Stimulated activated CD8-positive, alpha-beta memory T cell treated with anti-CD3 and anti-CD28 coated beads, Interleukin-4, amount 100 ng/mL, for 4 hours (primary cell): ENCODE data around the gene HPCAL1.

Source experiments
- DNase-seq, 2 donors: peaks; one replicate each; pipeline ENCODE4 v3.0.0-alpha.2; 2020; ENCODE audit warnings: low read depth in 2 of 2, low spot score in 1 of 2

Gene HPCAL1

DNA sequence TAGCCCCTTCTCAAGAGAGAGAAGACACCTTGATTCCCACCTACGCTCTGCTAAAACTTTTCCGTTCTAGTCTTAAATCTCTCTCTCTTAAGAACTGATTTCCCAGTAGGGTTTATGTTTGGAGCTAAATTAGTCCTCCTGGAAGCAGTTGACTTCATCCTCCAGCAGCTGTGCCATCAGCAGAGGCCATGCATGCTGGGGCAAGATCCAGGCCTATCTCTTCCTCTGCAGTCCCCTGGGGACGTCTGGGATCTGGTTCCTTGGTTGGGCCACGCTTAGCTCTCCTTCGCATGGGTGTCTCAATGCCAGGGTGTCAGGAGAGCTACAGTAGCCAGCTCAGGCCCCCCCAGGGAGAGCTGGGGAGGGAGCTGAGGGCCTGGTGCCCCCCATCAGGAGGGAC is 49.7 kb downstream of the HPCAL1 start:
- DNase-seq: no peak

DNA sequence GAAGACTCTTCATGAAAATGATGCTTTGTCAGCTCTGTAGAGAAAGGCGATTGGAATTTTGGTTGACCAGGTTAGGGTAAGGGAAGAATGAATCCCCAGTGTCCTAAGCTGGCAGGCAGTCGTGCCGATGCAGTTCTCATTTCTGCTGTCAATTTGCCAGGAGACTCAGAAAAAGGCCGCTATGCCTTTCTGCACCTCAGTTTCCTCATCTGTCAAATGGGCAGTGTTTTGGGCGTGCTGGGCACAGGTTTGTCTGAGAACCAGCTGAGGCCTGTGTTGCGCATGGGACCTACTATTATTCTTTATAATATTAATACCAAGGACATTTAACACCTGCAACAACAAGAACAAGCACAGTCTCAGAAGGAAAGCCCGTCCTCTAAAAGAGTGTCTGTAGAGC is 50.3 kb downstream of the HPCAL1 start:
- no peak for DNase-seq

DNA sequence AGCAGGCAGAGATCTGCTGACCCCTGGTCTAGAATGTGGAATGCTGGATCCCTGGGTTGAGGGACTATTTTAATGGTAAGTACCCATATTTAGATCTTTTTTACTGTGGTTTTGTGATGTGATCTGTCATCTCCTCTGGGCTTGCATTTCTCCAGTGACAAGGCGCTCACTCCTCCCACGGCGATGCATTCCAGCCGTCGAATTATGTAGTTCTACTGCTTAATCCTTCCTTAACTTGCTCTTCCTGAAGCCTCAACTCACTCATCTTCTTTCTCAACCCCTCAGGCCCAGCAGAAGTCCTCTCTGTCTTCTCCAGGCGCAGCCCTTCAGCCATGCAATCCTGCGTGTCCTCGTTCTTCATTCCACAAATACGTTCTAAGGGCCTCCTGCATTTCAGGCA is 51.2 kb downstream of the HPCAL1 start:
- DNase-seq: no peak

DNA sequence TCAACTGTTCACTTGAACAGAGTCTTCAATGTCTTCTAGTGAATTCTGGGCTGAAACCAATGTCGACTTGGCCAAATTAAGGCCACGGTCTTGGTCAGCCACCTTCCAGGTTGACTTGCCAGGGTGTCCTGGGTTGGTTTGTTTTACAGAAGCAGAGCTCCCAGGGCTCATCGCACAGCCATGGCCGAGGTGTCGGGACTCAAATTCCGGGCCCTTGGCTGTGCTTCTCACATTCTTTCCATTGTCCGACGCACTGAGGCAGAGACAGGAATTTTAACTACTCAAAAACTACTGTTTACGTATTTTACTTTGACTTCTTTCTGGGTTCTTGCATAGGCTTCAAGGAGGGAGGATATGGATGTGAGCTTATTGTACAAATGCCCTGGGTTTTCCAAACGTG is 51.7 kb downstream of the HPCAL1 start:
- DNase-seq: no peak

DNA sequence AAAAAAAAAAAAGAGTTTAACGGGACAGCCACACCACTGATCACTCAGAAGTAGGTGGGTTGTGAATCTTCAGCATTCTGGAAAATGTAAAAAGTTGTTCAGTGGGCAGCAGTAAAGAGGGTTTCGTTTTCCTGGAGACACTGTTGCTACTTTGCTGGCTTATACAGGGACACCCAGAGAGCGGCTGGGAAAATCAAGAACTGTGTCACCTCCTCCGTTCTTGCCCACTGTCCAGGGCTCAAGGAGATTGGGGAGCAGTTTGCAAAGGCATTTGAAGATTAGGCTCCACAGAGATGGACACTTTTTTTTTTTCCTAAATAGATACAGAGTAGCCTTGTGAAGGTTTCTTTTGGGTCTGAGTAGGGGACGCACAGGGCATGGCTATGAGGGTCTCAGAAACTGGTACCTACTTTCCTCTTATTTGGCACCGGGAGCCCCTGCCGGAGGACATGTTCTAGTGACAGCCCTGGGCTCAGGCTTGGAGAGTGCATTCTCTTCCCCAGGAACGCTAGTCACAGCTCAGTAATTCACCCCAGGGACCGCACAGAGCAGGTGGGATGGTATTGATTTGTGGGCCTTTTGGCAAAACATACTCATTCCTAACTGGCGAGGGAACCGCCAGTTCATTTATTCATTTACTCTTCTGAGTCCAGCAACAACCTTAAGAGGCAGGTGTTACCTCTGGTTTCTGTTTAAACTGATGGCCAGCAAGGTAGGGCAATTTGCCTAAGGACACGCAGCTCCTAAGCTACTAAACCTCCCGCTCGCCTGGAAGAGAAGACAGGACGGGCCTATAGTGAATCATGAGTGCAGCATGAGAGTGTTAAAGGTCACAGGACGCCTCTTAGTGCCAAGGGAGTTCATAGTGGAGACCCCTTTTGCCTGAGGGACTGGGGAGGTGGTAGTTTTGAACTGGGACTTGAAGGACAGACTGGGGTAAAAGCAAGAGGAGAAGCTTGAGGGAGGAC is 53.1 kb downstream of the HPCAL1 start:
- no peak for DNase-seq

DNA sequence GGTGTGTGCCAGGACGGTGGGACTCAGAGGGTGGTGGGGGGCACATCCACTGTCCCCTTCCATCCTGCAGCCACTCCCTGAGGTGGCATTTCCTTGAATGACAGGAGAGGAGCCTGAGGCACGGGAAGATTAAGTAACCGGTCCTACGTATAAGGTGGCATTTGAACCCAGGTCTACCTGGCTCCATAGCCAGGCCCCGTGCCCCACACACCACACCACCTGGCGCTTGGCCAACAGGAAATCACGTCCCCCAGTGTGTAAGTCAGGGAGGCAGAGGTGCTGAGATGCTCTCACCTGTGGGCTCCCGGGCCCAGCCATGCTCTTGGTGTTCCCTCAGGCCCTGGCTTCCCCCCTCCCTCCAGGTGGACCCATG is 53.7 kb downstream of the HPCAL1 start:
- DNase-seq: no peak

DNA sequence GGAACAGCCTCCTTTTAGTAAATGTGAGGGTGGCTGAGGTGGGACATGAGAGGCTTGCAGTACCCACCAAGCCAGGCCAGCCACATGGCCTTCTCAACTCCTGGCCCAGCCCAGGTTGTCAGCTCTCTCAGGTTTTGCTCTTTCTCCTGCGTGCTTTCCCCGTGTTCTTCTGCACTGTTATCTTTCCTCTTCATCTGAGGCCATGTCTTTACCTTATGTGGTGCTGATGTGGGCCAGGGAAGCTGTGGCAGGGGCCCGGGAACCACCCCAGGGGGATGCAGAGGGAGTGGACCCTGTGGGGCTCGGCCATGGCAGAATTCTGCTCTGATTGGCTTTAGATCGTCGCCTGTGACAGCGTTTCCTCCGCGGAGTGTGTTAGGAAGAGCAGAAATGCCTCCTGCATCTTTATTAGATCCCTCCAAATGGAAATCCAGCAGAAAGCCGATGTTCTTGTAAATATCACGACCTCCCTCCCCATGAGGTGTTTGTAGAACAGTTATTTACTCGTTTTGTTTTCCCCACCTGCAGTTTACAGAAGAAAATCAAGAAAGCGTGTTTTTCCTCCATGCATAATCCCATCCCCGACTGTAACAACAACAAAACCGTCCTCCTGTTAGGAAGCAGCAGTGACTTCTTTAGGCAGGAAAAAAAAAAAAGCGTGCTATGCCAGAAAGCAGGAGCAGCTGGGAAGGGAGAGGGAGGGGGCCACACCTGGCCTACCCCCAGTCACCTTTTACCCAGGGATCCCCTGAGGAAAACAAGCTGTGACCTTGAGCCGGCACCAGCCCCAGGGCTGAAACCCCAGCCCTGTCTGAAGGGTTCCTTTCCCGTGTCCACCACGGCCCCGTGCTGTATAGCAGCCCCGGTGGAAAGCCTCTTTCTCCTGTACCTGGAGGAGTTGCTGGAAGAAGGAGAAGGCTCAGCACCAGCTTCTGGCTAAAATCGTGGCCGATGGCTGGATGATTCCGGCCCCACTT is 54.8 kb downstream of the HPCAL1 start:
- DNase-seq: no peak

DNA sequence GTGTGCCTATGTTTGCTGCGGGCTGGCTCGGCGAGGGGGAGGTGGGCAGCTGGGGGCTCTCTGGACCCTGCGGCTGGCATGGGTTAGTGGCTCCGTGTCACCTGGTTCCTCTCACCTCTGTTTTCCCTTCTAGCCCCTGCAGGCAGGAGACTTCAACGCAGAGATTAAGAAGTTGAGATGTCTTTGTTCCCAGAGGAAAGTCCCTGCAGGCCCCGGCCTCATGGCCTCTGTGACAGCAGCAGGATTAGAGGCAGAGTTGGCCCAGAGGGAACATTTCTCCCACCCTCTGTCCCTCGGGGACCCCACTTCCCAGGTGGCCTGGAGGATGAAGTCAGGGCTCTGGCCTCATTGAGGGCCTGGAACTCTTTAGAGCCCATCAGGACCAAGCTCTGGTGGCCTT is 56.5 kb downstream of the HPCAL1 start:
- no peak for DNase-seq

DNA sequence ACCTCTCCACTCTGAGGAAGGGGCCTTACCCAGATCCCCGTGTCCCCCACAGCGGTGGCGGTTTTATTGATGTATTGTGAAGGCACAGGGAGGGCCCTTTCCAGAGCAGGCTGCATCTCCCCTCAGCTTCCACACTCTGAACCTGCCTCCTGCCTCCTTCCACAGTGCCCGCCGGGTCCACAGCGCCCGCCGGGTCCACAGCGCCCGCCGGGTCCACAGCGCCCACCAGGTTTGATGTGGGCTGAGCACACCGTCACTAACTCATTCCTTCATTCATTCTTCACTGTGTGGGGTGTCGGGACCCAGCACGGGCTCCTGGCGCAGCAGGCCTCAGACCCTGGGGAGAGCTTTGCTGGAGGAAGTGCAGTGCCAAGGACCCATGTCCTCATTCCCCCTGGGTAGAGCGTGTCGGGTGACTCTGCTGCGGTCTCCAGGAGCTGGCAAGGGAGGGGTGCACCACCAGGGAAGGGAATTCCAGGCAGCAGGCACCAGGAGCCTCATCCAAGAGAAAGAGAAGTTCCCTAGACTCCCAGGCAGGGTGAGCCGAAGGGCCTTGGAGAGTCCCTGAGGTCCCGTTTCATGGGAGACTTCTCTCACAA is 57.1 kb downstream of the HPCAL1 start:
- no peak for DNase-seq

DNA sequence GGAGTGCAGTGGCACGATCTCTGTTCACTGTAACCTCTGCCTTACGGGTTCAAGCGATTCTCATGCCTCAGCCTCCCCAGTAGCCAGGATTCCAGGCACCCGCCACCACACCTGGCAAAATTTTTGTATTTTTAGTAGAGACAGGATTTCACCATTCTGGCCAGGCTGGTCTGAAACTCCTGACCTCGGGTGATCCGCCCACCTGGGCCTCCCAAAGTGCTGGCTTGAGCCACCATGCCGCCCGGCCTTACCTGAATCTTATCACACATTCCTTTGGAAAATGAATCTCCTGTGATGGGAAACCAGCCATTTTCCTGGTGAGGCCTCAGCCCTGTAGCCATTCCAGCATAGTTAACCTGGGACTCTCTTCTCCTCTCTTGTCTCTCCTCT is 57.8 kb downstream of the HPCAL1 start:
- DNase-seq: no peak

DNA sequence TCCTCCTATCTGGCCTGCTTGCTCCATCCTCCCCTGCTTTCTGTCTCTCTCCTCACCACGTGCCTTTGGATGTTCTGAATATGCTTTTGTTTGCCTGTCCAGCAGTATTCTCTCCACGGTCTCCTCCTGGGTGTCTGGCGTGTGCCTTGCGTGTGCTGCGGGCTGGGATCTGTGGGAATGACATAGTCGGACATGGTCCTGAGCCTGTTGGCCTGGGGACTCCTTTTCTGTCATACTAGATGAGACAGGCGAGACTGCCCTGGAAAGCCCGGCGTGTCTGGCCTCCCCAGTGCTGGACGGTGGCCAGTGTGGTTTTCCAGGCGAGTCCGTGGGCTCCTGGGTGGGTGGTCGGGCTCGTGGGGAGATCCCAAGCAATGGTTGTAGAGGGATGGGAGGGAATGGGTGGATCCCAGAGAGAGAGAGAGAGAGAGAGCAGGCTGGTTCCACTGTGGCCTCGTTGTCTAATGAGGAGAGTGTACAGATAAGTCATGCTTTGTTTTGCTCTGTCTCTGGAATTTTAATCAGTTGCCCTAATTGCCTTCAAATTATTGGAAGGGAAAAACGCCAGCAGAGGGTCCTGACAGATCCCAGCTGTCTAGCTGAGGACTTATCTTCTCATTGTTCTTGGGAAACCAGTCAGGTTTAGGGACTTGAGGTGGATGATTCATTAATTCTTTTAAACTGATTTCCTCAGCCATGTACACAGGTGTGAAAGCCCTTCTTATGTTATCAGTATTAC is 58.3 kb downstream of the HPCAL1 start:
- DNase-seq: no peak

DNA sequence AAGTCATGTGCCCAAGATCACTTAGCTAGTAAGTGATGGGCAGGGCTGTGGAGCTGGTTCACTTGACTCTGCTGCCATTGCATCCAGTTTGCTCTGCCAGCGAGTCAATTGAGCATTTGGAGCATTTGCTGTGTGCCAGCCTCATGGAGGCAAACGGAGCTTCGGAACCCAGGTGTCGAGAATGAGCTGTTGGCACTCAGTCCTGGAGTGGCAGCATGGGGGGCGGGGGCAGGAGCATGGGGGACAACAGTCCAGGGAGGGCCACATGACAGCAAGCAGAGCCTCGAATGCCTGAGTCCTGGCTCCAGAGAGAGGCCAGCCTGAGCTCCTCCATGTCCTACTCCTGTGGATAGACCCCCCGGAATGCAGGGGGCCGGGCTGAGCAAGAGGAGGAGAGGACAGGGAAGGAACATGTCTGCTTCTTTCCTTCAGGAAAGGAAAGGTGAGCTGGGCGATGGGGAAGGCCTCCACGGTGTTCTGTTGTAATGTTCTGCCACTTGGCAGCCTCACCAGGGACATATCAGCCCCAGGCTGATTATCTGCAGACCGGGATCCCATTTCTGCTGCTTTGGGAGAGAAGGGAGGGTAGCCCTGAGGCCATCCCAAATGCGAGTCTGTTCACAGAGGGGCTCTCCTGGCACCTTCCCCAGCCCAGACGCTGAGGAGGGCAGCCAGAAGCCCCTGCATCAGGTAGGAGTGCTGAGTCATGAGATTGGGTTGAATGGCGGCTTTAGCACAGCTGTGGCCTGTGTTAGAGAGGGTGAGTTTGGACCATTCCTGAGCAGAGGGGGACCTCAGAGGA is 59.6 kb downstream of the HPCAL1 start:
- no peak for DNase-seq

DNA sequence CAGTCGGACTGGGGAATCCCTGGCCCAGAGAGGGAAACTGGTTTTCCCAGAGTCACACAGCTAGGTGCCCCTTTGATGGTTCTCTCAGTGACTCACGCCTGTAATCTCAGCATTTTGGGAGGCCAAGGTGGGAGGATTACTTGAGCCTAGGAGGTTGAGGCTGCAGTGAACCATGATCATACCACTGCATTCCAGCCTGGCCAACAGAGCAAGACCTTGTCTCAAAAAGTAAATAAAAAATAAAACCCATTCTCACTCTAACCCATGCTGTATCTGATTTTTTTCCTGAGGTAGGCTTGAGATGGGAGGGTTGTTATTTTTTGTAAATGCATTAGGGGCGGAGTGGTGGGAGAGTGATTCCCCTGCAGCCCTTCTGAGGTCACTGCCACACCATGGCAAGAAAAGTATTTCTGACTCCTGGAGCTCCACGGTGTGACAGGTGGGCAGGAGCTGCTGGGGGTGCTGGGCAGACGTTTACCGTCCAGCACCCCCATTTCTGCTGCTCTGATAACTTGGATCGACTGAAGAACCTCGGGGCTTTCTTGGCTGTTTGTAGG is 60.3 kb downstream of the HPCAL1 start:
- no peak for DNase-seq

DNA sequence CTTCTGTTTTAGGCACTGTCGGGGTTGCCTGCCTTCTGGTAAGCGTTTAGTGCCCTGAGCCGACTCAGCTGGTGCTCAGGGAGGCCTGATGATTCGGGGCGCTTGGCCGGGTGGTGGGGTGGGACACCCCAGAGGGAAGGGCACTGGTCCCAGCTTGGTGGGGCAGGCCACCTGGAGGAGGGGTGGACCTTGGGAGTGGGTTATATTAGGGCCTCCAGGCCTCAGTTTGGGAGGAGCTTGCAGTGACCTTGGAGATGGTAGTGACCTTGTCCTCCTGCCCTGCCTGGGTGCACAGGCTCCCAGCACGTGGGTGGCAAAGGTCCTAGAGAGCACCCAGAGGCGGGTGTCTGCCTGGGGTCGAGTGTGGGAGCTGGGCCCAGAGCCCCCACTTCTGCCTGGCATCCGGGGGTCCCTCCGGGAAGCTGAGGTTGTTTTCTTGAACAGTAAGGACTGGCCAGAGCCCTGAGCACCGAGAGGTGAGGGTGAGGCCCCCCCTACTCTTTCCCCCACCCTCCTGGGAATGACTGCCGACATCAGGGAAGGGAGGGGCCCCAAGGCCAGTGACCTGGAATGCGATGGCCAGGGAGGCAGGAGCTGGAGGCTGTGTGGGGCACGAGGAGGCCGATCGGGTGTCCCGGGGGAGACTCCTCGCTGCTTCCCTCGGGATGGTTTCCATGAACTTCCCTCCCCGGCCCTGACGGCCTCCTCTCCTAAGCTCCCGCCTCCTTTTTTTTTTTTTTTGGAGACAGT is 61.3 kb downstream of the HPCAL1 start:
- DNase-seq: no peak

DNA sequence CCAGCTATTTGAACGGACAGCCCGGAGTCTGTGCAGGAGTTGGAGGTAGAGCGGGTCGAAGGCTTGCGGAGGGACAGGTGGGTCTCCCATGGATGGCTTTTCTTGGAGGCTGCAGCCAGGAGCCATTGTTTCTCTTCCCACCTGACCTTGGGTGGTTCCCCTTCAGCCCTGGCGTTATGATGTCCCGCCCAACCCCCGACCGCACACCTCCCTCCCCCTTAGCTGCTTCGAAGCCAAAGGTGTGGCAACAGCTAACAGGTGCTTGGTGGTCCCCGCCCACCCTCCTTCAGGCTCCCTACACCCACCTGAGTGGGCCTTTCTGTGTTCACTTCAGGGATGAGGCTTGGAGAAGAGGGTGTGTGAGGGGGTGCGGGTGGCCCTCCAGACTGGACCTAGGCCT is 62.7 kb downstream of the HPCAL1 start:
- no peak for DNase-seq

DNA sequence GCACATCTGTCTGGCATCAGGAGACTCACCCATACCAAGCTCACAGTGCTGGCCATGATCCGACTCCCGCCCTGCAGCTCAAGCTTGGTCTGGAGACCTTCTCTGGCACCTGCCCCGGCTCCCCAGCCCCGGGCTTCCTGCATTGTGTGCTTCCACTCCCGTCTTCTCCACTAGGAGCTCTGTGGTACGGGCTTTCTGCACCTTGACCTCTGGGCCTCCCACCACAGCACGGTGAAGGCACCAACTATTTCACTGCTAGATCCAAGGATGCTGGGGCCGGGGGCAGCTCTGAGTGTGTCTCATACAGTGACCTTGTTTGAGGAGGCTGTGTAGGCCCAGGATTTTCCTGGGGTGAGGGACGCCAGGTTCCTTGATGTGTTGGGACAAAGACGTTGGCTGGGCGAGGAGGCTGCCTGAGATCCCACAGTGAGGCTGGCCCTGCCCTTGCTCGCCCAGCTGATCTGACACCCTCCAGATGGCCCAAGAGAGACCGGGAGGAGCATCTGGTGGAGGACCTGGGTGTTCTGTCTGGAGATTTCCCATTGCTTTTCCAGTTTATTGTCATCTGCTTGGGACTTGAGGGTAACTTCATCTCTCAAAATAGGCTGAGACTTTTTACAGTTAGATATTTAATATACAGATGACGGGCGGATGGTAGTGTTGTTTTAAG is 64.0 kb downstream of the HPCAL1 start:
- DNase-seq: no peak

DNA sequence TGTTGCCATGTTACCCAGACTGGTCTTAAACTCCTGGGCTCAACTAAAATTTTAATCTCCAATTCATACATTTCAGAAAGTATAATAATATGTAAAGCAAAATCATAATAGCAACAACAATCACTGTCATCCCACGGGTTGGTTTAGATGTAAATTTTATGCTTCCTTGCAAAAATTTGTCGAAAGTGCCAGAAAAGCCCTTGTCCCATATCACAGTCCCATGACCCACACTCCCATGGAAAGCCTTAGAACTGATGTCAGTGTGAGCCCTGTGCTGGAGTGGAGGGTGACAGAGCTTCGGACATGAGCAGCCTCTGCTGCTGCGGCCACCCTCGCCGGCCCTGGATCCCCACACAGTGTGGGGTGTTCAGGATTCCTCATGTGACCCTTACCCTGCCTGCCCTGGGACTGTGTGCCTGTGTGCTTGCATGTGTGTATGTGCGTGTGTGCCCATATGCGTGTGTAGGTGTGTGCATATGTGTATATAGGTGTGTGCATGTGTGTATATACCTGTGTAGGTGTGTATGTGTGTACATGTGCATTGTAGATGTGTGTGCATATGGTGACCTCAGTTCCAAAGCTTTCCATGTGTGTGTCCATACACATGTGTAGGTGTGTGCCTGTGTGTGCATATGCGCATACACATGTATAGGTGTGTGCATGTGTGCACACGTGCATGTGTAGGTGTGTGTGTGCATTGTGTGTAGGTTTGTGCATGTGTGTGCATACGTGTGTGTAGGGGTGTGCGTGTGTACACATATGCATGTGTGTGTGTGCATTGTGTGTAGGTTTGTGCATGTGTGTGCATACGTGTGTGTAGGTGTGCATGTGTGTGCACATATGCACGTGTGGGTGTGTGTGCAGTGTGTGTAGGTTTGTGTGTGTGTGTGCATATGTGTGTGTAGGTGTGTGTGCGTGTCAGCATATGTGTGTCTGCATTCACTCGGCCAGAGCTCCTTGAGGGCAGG is 65.1 kb downstream of the HPCAL1 start:
- no peak for DNase-seq
